Gastrocnemius medialis (tissue), 4 donors: ENCODE results near the gene COX4I2.

Source experiments
- POLR2A ChIP-seq, 2 donors: fragments of 450-650 bp; IDR thresholded peaks; one replicate each; pipeline ENCODE4 v1.6.1; 2017; ENCODE audit warnings: antibody characterized with exemption in 2 of 2, mild to moderate bottlenecking in 2 of 2, moderate library complexity in 2 of 2
- TF ChIP-seq, protein P1 (sequence below), 5 experiments: fragments of 450-650 bp in 3 of 5; fragments of 200-600 bp in 2 of 5; sonication (generic) in 2 of 5; IDR thresholded peaks in 4 of 5; conservative IDR thresholded peaks in 1 of 5; 1 replicate in 4 of 5; 2 replicates in 1 of 5; pipeline ENCODE4 v1.5.1; 2016 to 2019; ENCODE audit warnings: antibody characterized with exemption in 5 of 5, mild to moderate bottlenecking in 3 of 5, moderate library complexity in 3 of 5

DNA sequence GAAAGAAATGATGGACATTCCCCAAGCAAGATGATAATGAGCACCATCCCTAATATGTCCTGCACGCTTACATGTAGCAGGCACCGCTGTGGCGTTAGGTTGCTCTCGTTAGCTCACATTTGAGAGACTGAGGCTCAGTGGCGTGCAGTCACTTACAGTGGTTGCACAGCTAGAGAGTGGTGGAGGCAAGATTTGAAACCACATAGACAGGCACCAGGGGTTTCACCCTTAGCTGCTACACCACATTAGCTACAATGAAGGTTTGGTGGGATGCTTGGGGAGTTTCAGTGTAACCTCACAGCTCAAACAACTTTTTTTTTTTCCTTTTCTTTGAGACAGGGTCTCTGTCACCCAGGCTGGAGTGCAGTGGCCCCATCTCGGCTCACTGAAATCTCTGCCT, 3.7 kb downstream of the COX4I2 start:
- TF ChIP-seq, protein P1, sequence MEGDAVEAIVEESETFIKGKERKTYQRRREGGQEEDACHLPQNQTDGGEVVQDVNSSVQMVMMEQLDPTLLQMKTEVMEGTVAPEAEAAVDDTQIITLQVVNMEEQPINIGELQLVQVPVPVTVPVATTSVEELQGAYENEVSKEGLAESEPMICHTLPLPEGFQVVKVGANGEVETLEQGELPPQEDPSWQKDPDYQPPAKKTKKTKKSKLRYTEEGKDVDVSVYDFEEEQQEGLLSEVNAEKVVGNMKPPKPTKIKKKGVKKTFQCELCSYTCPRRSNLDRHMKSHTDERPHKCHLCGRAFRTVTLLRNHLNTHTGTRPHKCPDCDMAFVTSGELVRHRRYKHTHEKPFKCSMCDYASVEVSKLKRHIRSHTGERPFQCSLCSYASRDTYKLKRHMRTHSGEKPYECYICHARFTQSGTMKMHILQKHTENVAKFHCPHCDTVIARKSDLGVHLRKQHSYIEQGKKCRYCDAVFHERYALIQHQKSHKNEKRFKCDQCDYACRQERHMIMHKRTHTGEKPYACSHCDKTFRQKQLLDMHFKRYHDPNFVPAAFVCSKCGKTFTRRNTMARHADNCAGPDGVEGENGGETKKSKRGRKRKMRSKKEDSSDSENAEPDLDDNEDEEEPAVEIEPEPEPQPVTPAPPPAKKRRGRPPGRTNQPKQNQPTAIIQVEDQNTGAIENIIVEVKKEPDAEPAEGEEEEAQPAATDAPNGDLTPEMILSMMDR (IDR thresholded peaks at IDR 0.05 in 4 of 5, conservative IDR thresholded peaks at IDR 0.05 in 1 of 5), result no peak
- TF ChIP-seq POLR2A (IDR thresholded peaks at IDR 0.05), result no peak
